ENCODE measurements around the gene GPER1. TPM values are rescaled to one million over a fixed set of nuclear protein-coding genes. Genes with fewer than 3 reads are reported as not detected.

GPER1 gene
- total RNA-seq, 4 donors from 2014 or later: 12.5 to 29.2 (median 21.2) TPM

GRCh38 chr7:1056785-1057410 is 31.0 kb upstream of the GPER1 start:
- 94 to 97% methylated on average over 8 to 24 of the region's 27 CpGs for WGBS, 2 donors
- no peak overlapping the region for H3K4me3 ChIP-seq (replicated peaks in 1 of 3)
- H3K4me1 ChIP-seq: peaks cover 43 to 51% of the 10 kb centered on the region in 2 donors
- no peak overlapping the region for H3K27ac ChIP-seq
- intact Hi-C loops (cut with DNase I): no loop called here
- no peaks in the 10 kb centered on the region for H3K36me3 ChIP-seq
- no peaks in the 10 kb centered on the region for H3K27me3 ChIP-seq
- DNase-seq: no peak
- H3K9me3 ChIP-seq: no peaks in the 10 kb centered on the region
- TF ChIP-seq POLR2A (IDR thresholded peaks at IDR 0.05) (no peak), CTCF (IDR thresholded peaks at IDR 0.05) (no peak)

GRCh38 chr7:1057416-1058291 is 30.3 kb upstream of the GPER1 start:
- Histone ChIP-seq H3K4me1 (peaks cover 37 to 44% of the 10 kb centered on the region in 2 donors), H3K36me3 (no peaks in the 10 kb centered on the region), H3K4me3 (replicated peaks in 1 of 3) (no peak overlapping the region), H3K27ac (no peak overlapping the region), H3K9me3 (no peaks in the 10 kb centered on the region), H3K27me3 (no peaks in the 10 kb centered on the region)
- no peak for DNase-seq
- WGBS, 2 donors: 97 to 98% methylated on average over 42 to 46 of the region's 62 CpGs
- intact Hi-C loops (cut with DNase I): no loop called here
- TF ChIP-seq CTCF (IDR thresholded peaks at IDR 0.05): no peak
- no peak for TF ChIP-seq POLR2A (IDR thresholded peaks at IDR 0.05)

GRCh38 chr7:1058311-1058710 is 29.6 kb upstream of the GPER1 start:
- WGBS, 2 donors: 92 to 97% methylated on average over 10 to 13 of the region's 13 CpGs
- TF ChIP-seq POLR2A (IDR thresholded peaks at IDR 0.05): no peak
- no peak for TF ChIP-seq CTCF (IDR thresholded peaks at IDR 0.05)
- Histone ChIP-seq H3K36me3 (no peaks in the 10 kb centered on the region), H3K4me1 (peaks cover 33 to 37% of the 10 kb centered on the region in 2 donors), H3K4me3 (replicated peaks in 1 of 3) (no peak overlapping the region), H3K27me3 (no peaks in the 10 kb centered on the region), H3K27ac (no peak overlapping the region), H3K9me3 (no peaks in the 10 kb centered on the region)
- DNase-seq: no peak
- intact Hi-C loops (cut with DNase I): no loop called here

GRCh38 chr7:1058821-1059199 is 29.1 kb upstream of the GPER1 start:
- H3K36me3 ChIP-seq: no peaks in the 10 kb centered on the region
- no peak for TF ChIP-seq POLR2A (IDR thresholded peaks at IDR 0.05)
- H3K4me1 ChIP-seq: peaks cover 29 to 32% of the 10 kb centered on the region in 2 donors
- H3K27ac ChIP-seq: no peak overlapping the region
- 81 to 93% methylated on average over 10 of the region's 10 CpGs for WGBS, 2 donors
- no peak for DNase-seq
- intact Hi-C loops (cut with DNase I): no loop called here
- H3K27me3 ChIP-seq: no peaks in the 10 kb centered on the region
- no peaks in the 10 kb centered on the region for H3K9me3 ChIP-seq
- no peak overlapping the region for H3K4me3 ChIP-seq (replicated peaks in 1 of 3)

GRCh38 chr7:1059200-1060091 is 28.5 kb upstream of the GPER1 start:
- 37 to 43% methylated on average over 36 to 53 of the region's 55 CpGs for WGBS, 2 donors
- peak overlapping the region in 2 of 3 donors; percentile 22 to 48 for H3K27ac ChIP-seq
- peaks cover 23 to 26% of the 10 kb centered on the region in 2 donors for H3K4me1 ChIP-seq
- intact Hi-C loops (cut with DNase I): no loop called here
- H3K4me3 ChIP-seq (replicated peaks in 1 of 3): no peak overlapping the region
- no peaks in the 10 kb centered on the region for H3K27me3 ChIP-seq
- H3K36me3 ChIP-seq: no peaks in the 10 kb centered on the region
- H3K9me3 ChIP-seq: no peaks in the 10 kb centered on the region
- TF ChIP-seq CTCF (IDR thresholded peaks at IDR 0.05): no peak
- no peak for TF ChIP-seq POLR2A (IDR thresholded peaks at IDR 0.05)
- peak; percentile 51 to 67 for DNase-seq
